Natural killer cell (primary cell): ENCODE measurements around the gene RNGTT. TPM values are rescaled to one million over a fixed set of nuclear protein-coding genes. Genes with fewer than 3 reads are reported as not detected.

ENCODE experiments used
- ATAC-seq, 3 donors: fragments of 150-1000 bp in 2 of 3; fragments of 200-7000 bp in 1 of 3; cut with Tn5 transposase; 1 replicate in 1 of 3; 2 replicates in 2 of 3; pipeline ENCODE4 v1.10.0; 2021; ENCODE audit warnings: mild to moderate bottlenecking in 2 of 3, moderate library complexity in 2 of 3
- DNase-seq, 2 donors: peaks; one replicate each; pipeline versions ENCODE4 v3.0.0 to v3.0.0-alpha.2; 2013 to 2021; ENCODE audit warnings: mixed read lengths in 1 of 2
- H3K27ac ChIP-seq: one replicate; pipeline ENCODE4 v1.5.1; 2013; ENCODE audit warnings: mild to moderate bottlenecking, low read length
- H3K27me3 ChIP-seq: one replicate; pipeline ENCODE4 v1.6.1; 2013; ENCODE audit warnings: low read length; ENCODE audit not compliant: control insufficient read depth, insufficient read depth
- H3K36me3 ChIP-seq: one replicate; pipeline ENCODE4 v1.6.1; 2013; ENCODE audit warnings: low read length; ENCODE audit not compliant: control insufficient read depth, insufficient read depth
- H3K4me1 ChIP-seq: one replicate; pipeline ENCODE4 v1.6.1; 2013; ENCODE audit warnings: low read length; ENCODE audit not compliant: control insufficient read depth, insufficient read depth
- H3K4me3 ChIP-seq: one replicate; pipeline ENCODE4 v1.5.1; 2013; ENCODE audit warnings: low read length
- H3K9me3 ChIP-seq: one replicate; pipeline ENCODE4 v1.6.1; 2013; ENCODE audit warnings: low read length; ENCODE audit not compliant: control insufficient read depth, insufficient read depth
- H3K27ac Mint-ChIP-seq, 2 donors: one replicate each; pipeline ENCODE4 v1.8.0; 2022; ENCODE audit warnings: mild to moderate bottlenecking in 2 of 2, mixed read lengths in 2 of 2, moderate library complexity in 1 of 2
- H3K27me3 Mint-ChIP-seq, 2 donors: one replicate each; pipeline ENCODE4 v1.8.0; 2022; ENCODE audit warnings: low read depth in 2 of 2, mixed read lengths in 2 of 2
- H3K36me3 Mint-ChIP-seq: one replicate; pipeline ENCODE4 v1.8.0; 2022; ENCODE audit warnings: mixed read lengths
- H3K4me1 Mint-ChIP-seq, 2 donors: one replicate each; pipeline ENCODE4 v1.8.0; 2022; ENCODE audit warnings: mixed read lengths in 2 of 2
- H3K4me3 Mint-ChIP-seq: one replicate; pipeline ENCODE4 v1.8.0; 2022; ENCODE audit warnings: mild to moderate bottlenecking, moderate library complexity, mixed read lengths
- H3K9me3 Mint-ChIP-seq, 2 donors: one replicate each; pipeline ENCODE4 v1.8.0; 2022; ENCODE audit warnings: mixed read lengths in 2 of 2
- WGBS: methylation state at CpG from one replicate; pipeline ENCODE4 v1.1.7; 2013; ENCODE audit warnings: missing lambda C conversion rate; ENCODE audit not compliant: insufficient coverage; 5-methylcytosine and 5-hydroxymethylcytosine counted together
- intact Hi-C: fragments of 100-400 bp; cut with micrococcal nuclease; formaldehyde crosslinking; loops from one replicate; pipeline ENCODE4 v1.14.2; 2022
- total RNA-seq, 4 donors: library from RNA; stranded (reverse); fragments of 120-200 nt in 1 of 4; gene quantifications; one replicate each; pipeline versions ENCODE4 v1.2.3 to v1.2.4, GENCODE V29; 2013 to 2022
- TF ChIP-seq, protein P1 (sequence below): fragments of 200-600 bp; IDR thresholded peaks from one replicate; pipeline ENCODE4 v1.8.0; 2022; ENCODE audit warnings: antibody characterized with exemption

RNGTT gene
- total RNA-seq, 3 donors from 2014 or later (not counting 1 experiment from before 2014, with no cell fraction given), result 23.1 to 27.2 (median 23.1) TPM

GRCh38 chr6:88587150-88587520 lies 376.3 kb downstream of the RNGTT start:
- intact Hi-C loops, result no loop called here
- Histone ChIP-seq H3K9me3 (no peaks in the 10 kb centered on the region), H3K4me1 (no peaks in the 10 kb centered on the region), H3K27ac (no peak overlapping the region), H3K4me3 (no peak overlapping the region), H3K27me3 (no peaks in the 10 kb centered on the region), H3K36me3 (no peaks in the 10 kb centered on the region)
- whole genome bisulfite sequencing, result 82% methylated on average over 11 of the region's 12 CpGs
- H3K27me3 Mint-ChIP-seq, result peaks cover 0 to 9% of the 10 kb centered on the region in 2 donors
- peaks cover 1% of the 10 kb centered on the region for H3K36me3 Mint-ChIP-seq
- DNase-seq (no peak), ATAC-seq (no peak)
- no peaks in the 10 kb centered on the region for H3K4me1 Mint-ChIP-seq
- no peaks in the 10 kb centered on the region for H3K9me3 Mint-ChIP-seq
- no peak overlapping the region for H3K27ac Mint-ChIP-seq
- no peak overlapping the region for H3K4me3 Mint-ChIP-seq
- TF ChIP-seq, protein P1, sequence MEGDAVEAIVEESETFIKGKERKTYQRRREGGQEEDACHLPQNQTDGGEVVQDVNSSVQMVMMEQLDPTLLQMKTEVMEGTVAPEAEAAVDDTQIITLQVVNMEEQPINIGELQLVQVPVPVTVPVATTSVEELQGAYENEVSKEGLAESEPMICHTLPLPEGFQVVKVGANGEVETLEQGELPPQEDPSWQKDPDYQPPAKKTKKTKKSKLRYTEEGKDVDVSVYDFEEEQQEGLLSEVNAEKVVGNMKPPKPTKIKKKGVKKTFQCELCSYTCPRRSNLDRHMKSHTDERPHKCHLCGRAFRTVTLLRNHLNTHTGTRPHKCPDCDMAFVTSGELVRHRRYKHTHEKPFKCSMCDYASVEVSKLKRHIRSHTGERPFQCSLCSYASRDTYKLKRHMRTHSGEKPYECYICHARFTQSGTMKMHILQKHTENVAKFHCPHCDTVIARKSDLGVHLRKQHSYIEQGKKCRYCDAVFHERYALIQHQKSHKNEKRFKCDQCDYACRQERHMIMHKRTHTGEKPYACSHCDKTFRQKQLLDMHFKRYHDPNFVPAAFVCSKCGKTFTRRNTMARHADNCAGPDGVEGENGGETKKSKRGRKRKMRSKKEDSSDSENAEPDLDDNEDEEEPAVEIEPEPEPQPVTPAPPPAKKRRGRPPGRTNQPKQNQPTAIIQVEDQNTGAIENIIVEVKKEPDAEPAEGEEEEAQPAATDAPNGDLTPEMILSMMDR, result no peak

GRCh38 chr6:88586371-88587149 lies 376.9 kb downstream of the RNGTT start:
- H3K9me3 Mint-ChIP-seq, result peaks cover 0 to 2% of the 10 kb centered on the region in 2 donors
- no peak for DNase-seq
- no peak overlapping the region for H3K27ac ChIP-seq
- H3K4me3 ChIP-seq, result no peak overlapping the region
- H3K4me3 Mint-ChIP-seq, result no peak overlapping the region
- no peaks in the 10 kb centered on the region for H3K4me1 ChIP-seq
- intact Hi-C loops, result no loop called here
- no peaks in the 10 kb centered on the region for H3K27me3 ChIP-seq
- H3K4me1 Mint-ChIP-seq, result no peaks in the 10 kb centered on the region
- H3K9me3 ChIP-seq, result no peaks in the 10 kb centered on the region
- no peak for ATAC-seq
- TF ChIP-seq, protein P1, result no peak
- no peaks in the 10 kb centered on the region for H3K36me3 ChIP-seq
- H3K27me3 Mint-ChIP-seq, result peaks cover 0 to 9% of the 10 kb centered on the region in 2 donors
- H3K27ac Mint-ChIP-seq, result no peak overlapping the region
- peaks cover 7% of the 10 kb centered on the region for H3K36me3 Mint-ChIP-seq
- whole genome bisulfite sequencing, result 83% methylated on average over 23 of the region's 23 CpGs

DNA sequence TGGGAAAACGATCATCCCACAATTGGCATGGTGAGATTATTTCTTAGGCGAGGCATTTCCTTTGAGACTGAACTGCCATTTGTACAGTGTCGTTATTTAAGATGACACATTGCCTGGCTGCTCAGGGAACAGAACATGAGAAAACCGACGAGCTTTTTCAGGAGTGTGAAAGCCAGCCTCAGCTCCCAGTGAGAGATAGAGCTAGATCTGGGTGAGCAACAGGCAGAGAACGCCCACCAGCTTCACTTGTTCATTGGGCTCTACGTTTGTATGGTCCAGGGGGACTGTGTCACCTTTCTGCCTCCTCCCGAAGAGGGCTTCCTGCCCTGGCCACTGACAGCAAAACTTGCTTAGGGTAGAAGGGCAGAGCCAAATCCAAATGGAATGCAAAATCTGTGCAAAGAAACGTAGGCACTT lies 378.1 kb downstream of the RNGTT start:
- 78% methylated on average over 9 of the region's 9 CpGs for WGBS
- H3K9me3 Mint-ChIP-seq, result peaks cover 0 to 2% of the 10 kb centered on the region in 2 donors
- Histone ChIP-seq H3K4me3 (no peak overlapping the region), H3K4me1 (no peaks in the 10 kb centered on the region), H3K9me3 (no peaks in the 10 kb centered on the region), H3K36me3 (no peaks in the 10 kb centered on the region), H3K27ac (no peak overlapping the region), H3K27me3 (peaks cover 1% of the 10 kb centered on the region)
- DNase-seq (no peak), ATAC-seq (no peak)
- intact Hi-C loops, result no loop called here
- H3K27ac Mint-ChIP-seq, result no peak overlapping the region
- H3K27me3 Mint-ChIP-seq, result peaks cover 0 to 9% of the 10 kb centered on the region in 2 donors
- no peak overlapping the region for H3K4me3 Mint-ChIP-seq
- H3K36me3 Mint-ChIP-seq, result peaks cover 7% of the 10 kb centered on the region
- TF ChIP-seq, protein P1, result no peak
- H3K4me1 Mint-ChIP-seq, result no peaks in the 10 kb centered on the region
